Gastrocnemius medialis (tissue), 4 donors: Measurements from ENCODE around the gene RABGEF1. TPM values are rescaled to one million over a fixed set of nuclear protein-coding genes. Genes with fewer than 3 reads are reported as not detected.
A peak's percentile ranks its signal among the peaks of the same experiment; 100 is the strongest.
"Not testable (repeated sequence)": the region's sequence is repeated elsewhere in the genome, so short reads cannot be mapped to it uniquely, and the experiment has no call there.

ENCODE experiments used
- ATAC-seq, 2 donors: fragments of 150-250 bp; one replicate each; pipeline ENCODE4 v1.9.1; 2016
- DNase-seq, 2 donors: peaks; one replicate each; pipeline ENCODE4 v3.0.0-alpha.2; 2019
- H3K27ac ChIP-seq, 4 donors: fragments of 200-600 bp; sonication (generic); 1 replicate in 1 of 4; 2 replicates in 3 of 4; pipeline ENCODE4 v1.5.1; 2016 to 2018; ENCODE audit warnings: mild to moderate bottlenecking in 2 of 4, moderate library complexity in 1 of 4
- H3K27me3 ChIP-seq, 3 donors: fragments of 200-600 bp; sonication (generic) in 2 of 3; 1 replicate in 1 of 3; 2 replicates in 2 of 3; pipeline versions ENCODE4 v1.5.1 to v1.6.0; 2016 to 2019; ENCODE audit warnings: mild to moderate bottlenecking in 1 of 3, moderate library complexity in 1 of 3
- H3K36me3 ChIP-seq, 2 donors: fragments of 200-600 bp; sonication (generic) in 1 of 2; one replicate each; pipeline ENCODE4 v1.5.1; 2017 to 2018
- H3K4me1 ChIP-seq, 2 donors: fragments of 200-600 bp; sonication (generic) in 1 of 2; one replicate each; pipeline ENCODE4 v1.5.1; 2016 to 2017; ENCODE audit warnings: mild to moderate bottlenecking in 2 of 2
- H3K4me3 ChIP-seq, 4 donors: fragments of 200-600 bp; sonication (generic) in 3 of 4; 1 replicate in 1 of 4; 2 replicates in 3 of 4; pipeline ENCODE4 v1.5.1; 2016 to 2019; ENCODE audit warnings: mild to moderate bottlenecking in 2 of 4
- H3K9me3 ChIP-seq, 3 donors: fragments of 200-600 bp; sonication (generic) in 2 of 3; 1 replicate in 1 of 3; 2 replicates in 2 of 3; pipeline ENCODE4 v1.5.1; 2016 to 2019
- POLR2A ChIP-seq, 2 donors: fragments of 450-650 bp; IDR thresholded peaks; one replicate each; pipeline ENCODE4 v1.6.1; 2017; ENCODE audit warnings: antibody characterized with exemption in 2 of 2, mild to moderate bottlenecking in 2 of 2, moderate library complexity in 2 of 2
- in situ Hi-C, 4 donors: fragments of 200-750 bp; cut with MboI; loops; one replicate each; pipeline versions ENCODE4 v1.15.0 to v1.8.0; 2017; ENCODE audit warnings: low sequenced_read_pairs in 4 of 4
- intact Hi-C: fragments of 100-400 bp; cut with DNase I; formaldehyde crosslinking; loops from one replicate; pipeline ENCODE4 v1.15.1; 2023; ENCODE audit warnings: low total_unique reads
- total RNA-seq, 4 donors: library from RNA; depleted of rRNA; stranded (reverse); fragments of >200 nt; gene quantifications; one replicate each; pipeline versions ENCODE4 v1.1.0 to v1.2.3, GENCODE V29; 2016
- TF ChIP-seq, protein P1 (sequence below), 5 experiments: fragments of 450-650 bp in 3 of 5; fragments of 200-600 bp in 2 of 5; sonication (generic) in 2 of 5; IDR thresholded peaks in 4 of 5; conservative IDR thresholded peaks in 1 of 5; 1 replicate in 4 of 5; 2 replicates in 1 of 5; pipeline ENCODE4 v1.5.1; 2016 to 2019; ENCODE audit warnings: antibody characterized with exemption in 5 of 5, mild to moderate bottlenecking in 3 of 5, moderate library complexity in 3 of 5

The RABGEF1 gene
- total RNA-seq = 10 to 100 TPM; 18.8 to 29.7 (median 24.9) TPM

- no peaks in the 10 kb centered on the region for H3K27me3 ChIP-seq
- H3K27ac ChIP-seq = peak within 1 kb of the TSS; percentile 97 to 99 (median 98)
- H3K36me3 ChIP-seq = peaks cover 0 to 8% of the 10 kb centered on the region in 2 donors
- peak within 1 kb of the TSS; percentile 82 to 100 (median 98) for H3K4me3 ChIP-seq
- ATAC-seq (peak; percentile 91 to 92), DNase-seq (peak; percentile 95 to 96)
- TF ChIP-seq, protein P1, sequence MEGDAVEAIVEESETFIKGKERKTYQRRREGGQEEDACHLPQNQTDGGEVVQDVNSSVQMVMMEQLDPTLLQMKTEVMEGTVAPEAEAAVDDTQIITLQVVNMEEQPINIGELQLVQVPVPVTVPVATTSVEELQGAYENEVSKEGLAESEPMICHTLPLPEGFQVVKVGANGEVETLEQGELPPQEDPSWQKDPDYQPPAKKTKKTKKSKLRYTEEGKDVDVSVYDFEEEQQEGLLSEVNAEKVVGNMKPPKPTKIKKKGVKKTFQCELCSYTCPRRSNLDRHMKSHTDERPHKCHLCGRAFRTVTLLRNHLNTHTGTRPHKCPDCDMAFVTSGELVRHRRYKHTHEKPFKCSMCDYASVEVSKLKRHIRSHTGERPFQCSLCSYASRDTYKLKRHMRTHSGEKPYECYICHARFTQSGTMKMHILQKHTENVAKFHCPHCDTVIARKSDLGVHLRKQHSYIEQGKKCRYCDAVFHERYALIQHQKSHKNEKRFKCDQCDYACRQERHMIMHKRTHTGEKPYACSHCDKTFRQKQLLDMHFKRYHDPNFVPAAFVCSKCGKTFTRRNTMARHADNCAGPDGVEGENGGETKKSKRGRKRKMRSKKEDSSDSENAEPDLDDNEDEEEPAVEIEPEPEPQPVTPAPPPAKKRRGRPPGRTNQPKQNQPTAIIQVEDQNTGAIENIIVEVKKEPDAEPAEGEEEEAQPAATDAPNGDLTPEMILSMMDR (IDR thresholded peaks at IDR 0.05 in 4 of 5, conservative IDR thresholded peaks at IDR 0.05 in 1 of 5) = peak in 1 of 5 experiments; percentile 16
- peak; percentile 91 to 96 for TF ChIP-seq POLR2A (IDR thresholded peaks at IDR 0.05)
- intact Hi-C loops (loop anchor here (1.0 to 5.0 kb wide), 6 partner anchors 58 to 256 kb away; partner anchors contain the start of genes KCTD7 and TYW1), in situ Hi-C loops (no loop called here)
- H3K4me1 ChIP-seq = peaks cover 15 to 16% of the 10 kb centered on the region in 2 donors
- no peaks in the 10 kb centered on the region for H3K9me3 ChIP-seq
Observed at GRCh38 chr7:66740302-66740979, at the start of gene RABGEF1. Gene RABGEF1 (plus strand): TSS chr7:66740733. CDS start chr7:66771900, 31,167 bp downstream.

DNA sequence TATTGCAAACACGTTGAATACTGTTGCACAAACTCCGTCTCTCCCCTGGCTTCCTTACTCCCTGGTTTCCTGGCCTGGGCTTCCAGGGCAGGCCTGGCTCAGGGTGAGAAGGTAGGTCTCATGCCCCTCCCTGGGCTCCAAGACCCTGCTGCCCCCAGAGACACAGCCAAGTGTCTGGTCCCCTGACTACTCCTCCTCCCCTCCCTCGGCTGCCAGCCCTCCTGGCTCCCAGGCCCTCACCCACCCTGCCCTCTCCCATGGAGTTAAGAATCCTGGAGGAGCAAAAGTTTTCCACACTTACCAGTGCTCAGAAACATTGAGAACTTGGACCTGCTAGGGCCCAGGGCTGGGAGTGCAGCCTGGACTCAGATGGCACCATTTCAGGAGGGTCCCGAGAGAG, 47.2 kb upstream of the RABGEF1 start:
- TF ChIP-seq, protein P1 (IDR thresholded peaks at IDR 0.05 in 4 of 5, conservative IDR thresholded peaks at IDR 0.05 in 1 of 5) = no peak
- TF ChIP-seq POLR2A (IDR thresholded peaks at IDR 0.05) = no peak
- Histone ChIP-seq H3K27ac (no peak overlapping the region), H3K4me3 (no peak overlapping the region), H3K27me3 (no peaks in the 10 kb centered on the region), H3K36me3 (no peaks in the 10 kb centered on the region), H3K9me3 (no peaks in the 10 kb centered on the region), H3K4me1 (peaks cover 0 to 9% of the 10 kb centered on the region in 2 donors)
- in situ Hi-C loops (no loop called here), intact Hi-C loops (no loop called here)
- ATAC-seq (no peak), DNase-seq (no peak)

- in situ Hi-C loops = no loop called here
- no peak for TF ChIP-seq POLR2A (IDR thresholded peaks at IDR 0.05)
- TF ChIP-seq, protein P1 (IDR thresholded peaks at IDR 0.05 in 4 of 5, conservative IDR thresholded peaks at IDR 0.05 in 1 of 5) = no peak
- Histone ChIP-seq H3K27me3 (no peaks in the 10 kb centered on the region), H3K9me3 (no peaks in the 10 kb centered on the region), H3K27ac (no peak overlapping the region), H3K4me1 (peaks cover 0 to 9% of the 10 kb centered on the region in 2 donors), H3K4me3 (no peak overlapping the region), H3K36me3 (no peaks in the 10 kb centered on the region)
- DNase-seq (no peak), ATAC-seq (no peak)
- intact Hi-C loops = no loop called here
Observed at GRCh38 chr7:66694286-66694685, 46.2 kb upstream of the RABGEF1 start.

GRCh38 chr7:66695417-66695816, 45.1 kb upstream of the RABGEF1 start:
- intact Hi-C loops, ATAC-seq, H3K27me3 ChIP-seq, H3K4me1 ChIP-seq, H3K4me3 ChIP-seq, in situ Hi-C loops, H3K9me3 ChIP-seq, DNase-seq, H3K27ac ChIP-seq, H3K36me3 ChIP-seq: not testable (repeated sequence)

DNA sequence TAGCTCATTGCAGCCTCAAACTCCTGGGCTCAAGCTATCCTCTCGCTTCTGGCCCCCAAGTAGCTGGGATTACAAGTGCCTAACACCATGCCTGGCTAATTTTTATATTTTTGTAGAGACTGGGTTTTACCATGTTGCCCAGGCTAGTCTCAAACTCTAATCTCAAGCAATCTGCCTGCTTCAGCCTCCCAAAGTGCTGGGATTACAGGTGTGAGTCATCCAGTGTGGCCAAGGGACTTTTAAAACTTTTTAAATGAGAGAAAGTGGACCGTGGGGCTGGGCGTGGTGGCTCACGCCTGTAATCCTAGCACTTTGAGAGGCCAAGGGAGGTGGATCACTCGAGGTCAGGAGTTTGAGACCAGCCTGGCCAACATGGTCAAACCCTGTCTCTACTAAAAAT, 44.4 kb upstream of the RABGEF1 start:
- H3K4me1 ChIP-seq, H3K27ac ChIP-seq, H3K36me3 ChIP-seq, H3K9me3 ChIP-seq, DNase-seq, in situ Hi-C loops, ATAC-seq, H3K4me3 ChIP-seq, H3K27me3 ChIP-seq, intact Hi-C loops: not testable (repeated sequence)
